ENCODE data around the gene DUSP22. TPM values are rescaled to one million over a fixed set of nuclear protein-coding genes. Genes with fewer than 3 reads are reported as not detected.

DUSP22 gene
- total and polyA plus RNA-seq, 2 of the 8 experiments (the other 6 are each of a cell fraction or from before 2014, with no cell fraction given) = 15.5 to 32.4 TPM

DNA sequence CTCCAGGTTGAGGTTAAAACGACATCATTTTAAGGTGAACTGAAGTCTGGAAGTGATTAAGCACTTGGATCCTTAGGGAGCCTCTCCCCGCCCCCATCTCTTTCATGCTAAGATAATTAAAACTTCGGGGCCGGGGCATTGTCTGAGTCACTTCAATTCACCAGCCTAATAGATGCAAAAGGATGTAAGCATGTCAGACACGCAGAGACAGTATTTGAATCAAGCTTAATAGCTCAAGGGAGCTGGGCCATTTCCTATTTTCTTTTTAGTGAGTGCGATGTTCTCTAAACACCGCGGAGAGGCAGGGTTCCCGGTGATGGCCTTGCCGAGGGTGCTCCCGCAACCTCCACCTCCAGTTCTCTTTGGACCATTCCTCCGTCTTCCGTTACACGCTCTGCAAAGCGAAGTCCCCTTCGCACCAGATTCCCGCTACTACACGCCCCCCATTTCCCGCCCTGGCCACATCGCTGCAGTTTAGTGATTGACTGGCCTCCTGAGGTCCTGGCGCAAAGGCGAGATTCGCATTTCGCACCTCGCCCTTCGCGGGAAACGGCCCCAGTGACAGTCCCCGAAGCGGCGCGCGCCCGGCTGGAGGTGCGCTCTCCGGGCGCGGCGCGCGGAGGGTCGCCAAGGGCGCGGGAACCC is 98.7 kb downstream of the DUSP22 start:
- Histone ChIP-seq H3K9me3 (ENCODE audit: insufficient read depth in 2 of 2, low read depth in 1 of 2, low read length in 1 of 2) (no peaks in the 10 kb centered on the region), H3K27me3 (replicated peaks in 1 of 4; ENCODE audit: control insufficient read depth in 3 of 4, extremely low read depth in 1 of 4, insufficient read depth in 3 of 4, low read length in 3 of 4) (peaks cover 28 to 67% (median 58%) of the 10 kb centered on the region in 4 experiments), H2AK5ac (ENCODE audit: low read depth, low read length) (no peak overlapping the region), H2BK120ac (replicated peaks; ENCODE audit: low read depth, low read length) (no peak overlapping the region), H3K23me2 (ENCODE audit: low read depth, low read length) (peaks cover 17% of the 10 kb centered on the region; the same call in 1 of the 2 replicates), H2AFZ (ENCODE audit: low read length) (peak overlapping the region; percentile 42), H3K18ac (ENCODE audit: extremely low read depth, low read length) (no peak overlapping the region; the same call in 1 of the 2 replicates), H3K79me2 (ENCODE audit: control insufficient read depth in 1 of 2, insufficient read depth in 2 of 2, low read length in 2 of 2) (no peaks in the 10 kb centered on the region), H3K4me3 (ENCODE audit: extremely low read depth in 1 of 4, insufficient read depth in 2 of 4, low read depth in 3 of 4, low read length in 4 of 4) (peak overlapping the region; percentile 38 to 65 (median 41); a peak in 6 of 8 replicates), H3K56ac (replicated peaks; ENCODE audit: insufficient read length, low read depth, low read length) (no peak overlapping the region), H2BK5ac (ENCODE audit: low read depth, low read length) (no peak overlapping the region), H4K91ac (replicated peaks; ENCODE audit: insufficient read length, low read length) (no peak overlapping the region), H4K5ac (ENCODE audit: insufficient read length, low read depth, low read length) (no peak overlapping the region), H2BK20ac (ENCODE audit: low read length) (no peak overlapping the region), H3K9ac (replicated peaks in 1 of 4; ENCODE audit: extremely low read depth in 1 of 4, low read depth in 3 of 4, low read length in 3 of 4) (no peak overlapping the region), H3K4ac (replicated peaks; ENCODE audit: insufficient read length, low read depth, low read length) (no peak overlapping the region), H4K8ac (ENCODE audit: extremely low read depth, insufficient read depth, low read length) (peak overlapping the region; percentile 57; the same call in 1 of the 2 replicates), H3K36me3 (ENCODE audit: control insufficient read depth in 2 of 4, insufficient read depth in 4 of 4, low read length in 3 of 4) (peaks cover 0 to 8% (median 0%) of the 10 kb centered on the region in 4 experiments; a peak in 1 of 8 replicates), H3K23ac (ENCODE audit: insufficient read length) (no peak overlapping the region), H3K4me2 (ENCODE audit: insufficient read depth in 1 of 2, low read depth in 2 of 2, low read length in 2 of 2) (peak overlapping the region; percentile 82 to 96), H2BK12ac (ENCODE audit: low read depth, low read length) (no peak overlapping the region), H3K27ac (ENCODE audit: low read depth, low read length) (no peak overlapping the region), H3K79me1 (ENCODE audit: low read depth, low read length) (no peaks in the 10 kb centered on the region), H4K20me1 (replicated peaks in 1 of 2; ENCODE audit: control insufficient read depth in 1 of 2, insufficient read depth in 2 of 2, low read length in 2 of 2) (peaks cover 0 to 9% of the 10 kb centered on the region in 2 experiments), H3K14ac (ENCODE audit: insufficient read length) (no peak overlapping the region), H2BK15ac (ENCODE audit: low read length) (no peak overlapping the region), H3K4me1 (replicated peaks in 1 of 4; ENCODE audit: control insufficient read depth in 3 of 4, insufficient read depth in 4 of 4, low read length in 3 of 4) (peaks cover 2 to 6% (median 4%) of the 10 kb centered on the region in 4 experiments; a peak in 4 of 7 replicates)
- DNase-seq (ENCODE audit: low read depth in 1 of 2, low spot score in 2 of 2) (peak in 1 of 2 experiments; percentile 77), FAIRE-seq (no peak)
- ChIA-PET POLR2A (ENCODE audit: partially characterized antibody) (interaction anchor here (1.1 to 1.7 kb wide), 2 partner anchors 8 to 10 kb away, joined by 4 to 5 read pairs; no protein-coding TSS in a partner anchor), CTCF (ENCODE audit: partially characterized antibody) (interaction anchor here (1.3 to 4.8 kb wide), 8 partner anchors 8 to 202 kb away, joined by 3 to 24 read pairs (median 6); no protein-coding TSS in a partner anchor)
- WGBS, 2 experiments (ENCODE audit: extremely low coverage in 1 of 2, insufficient coverage in 1 of 2, insufficient read length in 1 of 2, insufficient replicate concordance in 2 of 2, low coverage in 1 of 2, low lambda C conversion rate in 2 of 2, missing lambda C conversion rate in 1 of 2) = 3% methylated on average over 44 of the region's 44 CpGs; no CpG with 5 or more reads in 1 of the 2 experiments
- TF ChIP-seq SP1 (IDR thresholded peaks at IDR 0.05; ENCODE audit: low read depth, low read length) = no peak
- TF ChIP-seq TEAD4 (IDR thresholded peaks at IDR 0.05; ENCODE audit: low read depth, low read length) = 0 out of 2 replicates have a peak, but pooled peaks have one; percentile 27
- peak; percentile 96 for TF ChIP-seq E2F6 (IDR thresholded peaks at IDR 0.05)
- TF ChIP-seq CBX5 (IDR thresholded peaks at IDR 0.05; ENCODE audit: low read depth, low read length) = no peak
- TF ChIP-seq MAX (IDR thresholded peaks at IDR 0.05) = peak; percentile 84
- peak; percentile 17 for TF ChIP-seq ASH2L (IDR thresholded peaks at IDR 0.05; ENCODE audit: low read length)
- no peak for TF ChIP-seq HDAC6 (IDR thresholded peaks at IDR 0.05; ENCODE audit: low read depth, low read length)
- TF ChIP-seq CHD1 (IDR thresholded peaks at IDR 0.05; ENCODE audit: low read depth, low read length) = no peak
- TF ChIP-seq, protein P1, sequence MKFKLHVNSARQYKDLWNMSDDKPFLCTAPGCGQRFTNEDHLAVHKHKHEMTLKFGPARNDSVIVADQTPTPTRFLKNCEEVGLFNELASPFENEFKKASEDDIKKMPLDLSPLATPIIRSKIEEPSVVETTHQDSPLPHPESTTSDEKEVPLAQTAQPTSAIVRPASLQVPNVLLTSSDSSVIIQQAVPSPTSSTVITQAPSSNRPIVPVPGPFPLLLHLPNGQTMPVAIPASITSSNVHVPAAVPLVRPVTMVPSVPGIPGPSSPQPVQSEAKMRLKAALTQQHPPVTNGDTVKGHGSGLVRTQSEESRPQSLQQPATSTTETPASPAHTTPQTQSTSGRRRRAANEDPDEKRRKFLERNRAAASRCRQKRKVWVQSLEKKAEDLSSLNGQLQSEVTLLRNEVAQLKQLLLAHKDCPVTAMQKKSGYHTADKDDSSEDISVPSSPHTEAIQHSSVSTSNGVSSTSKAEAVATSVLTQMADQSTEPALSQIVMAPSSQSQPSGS (IDR thresholded peaks at IDR 0.05; ENCODE audit: low read length) = no peak
- TF ChIP-seq KDM4A (IDR thresholded peaks at IDR 0.05; ENCODE audit: low read depth, low read length, severe bottlenecking) = peak; percentile 31
